C4-2B (cell line): ENCODE measurements around the gene TP73.

Experiments
- CTCF ChIP-seq: fragments of 450-650 bp; conservative IDR thresholded peaks from 2 replicates; pipeline ENCODE4 v1.5.1; 2017; ENCODE audit warnings: mild to moderate bottlenecking
- ZFX ChIP-seq: fragments of 450-650 bp; IDR thresholded peaks from 2 replicates; pipeline ENCODE4 v1.6.1; 2017

DNA sequence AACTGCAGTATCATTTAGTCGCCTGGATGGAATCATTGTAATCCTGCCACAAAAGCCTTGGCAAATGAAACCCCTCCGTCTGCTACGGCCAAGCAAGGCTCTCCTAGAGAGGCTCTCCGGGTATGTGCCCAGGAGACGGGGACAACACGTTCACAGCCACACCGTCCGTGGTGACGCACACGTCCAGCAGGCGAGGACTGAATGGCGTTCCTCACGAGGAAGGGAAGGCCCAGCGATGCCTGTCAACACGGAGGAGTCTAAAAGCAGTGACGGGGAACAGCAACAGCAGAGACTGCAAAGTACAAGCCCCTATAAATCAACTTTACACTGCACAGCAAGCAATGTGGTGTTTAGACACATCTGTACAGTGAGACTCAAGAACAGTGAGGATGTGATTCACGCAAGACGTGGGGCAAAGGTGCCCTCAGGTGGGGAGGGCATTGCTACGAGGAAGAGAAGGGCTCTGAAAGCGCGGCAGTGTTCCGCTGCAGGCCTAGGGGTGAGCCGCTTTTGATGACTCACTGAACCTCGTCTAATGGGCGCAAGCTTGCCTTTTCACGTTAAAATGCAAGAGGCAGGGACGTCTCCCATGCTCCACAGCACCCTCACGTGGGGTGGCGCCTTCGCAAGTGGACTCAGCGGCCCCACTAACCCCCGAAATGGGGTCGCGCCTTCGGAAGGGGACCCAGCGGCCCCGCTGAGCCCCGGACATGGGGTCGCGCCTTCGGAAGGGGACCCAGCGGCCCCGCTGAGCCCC, 9.2 kb upstream of the TP73 start:
- TF ChIP-seq CTCF = no peak
- TF ChIP-seq ZFX = no peak
